ENCODE results near the gene HIPK2. TPM values are rescaled to one million over a fixed set of nuclear protein-coding genes. Genes with fewer than 3 reads are reported as not detected.

The HIPK2 gene
- total and polyA plus RNA-seq, 12 donors, result 19.7 to 203 (median 127) TPM

DNA sequence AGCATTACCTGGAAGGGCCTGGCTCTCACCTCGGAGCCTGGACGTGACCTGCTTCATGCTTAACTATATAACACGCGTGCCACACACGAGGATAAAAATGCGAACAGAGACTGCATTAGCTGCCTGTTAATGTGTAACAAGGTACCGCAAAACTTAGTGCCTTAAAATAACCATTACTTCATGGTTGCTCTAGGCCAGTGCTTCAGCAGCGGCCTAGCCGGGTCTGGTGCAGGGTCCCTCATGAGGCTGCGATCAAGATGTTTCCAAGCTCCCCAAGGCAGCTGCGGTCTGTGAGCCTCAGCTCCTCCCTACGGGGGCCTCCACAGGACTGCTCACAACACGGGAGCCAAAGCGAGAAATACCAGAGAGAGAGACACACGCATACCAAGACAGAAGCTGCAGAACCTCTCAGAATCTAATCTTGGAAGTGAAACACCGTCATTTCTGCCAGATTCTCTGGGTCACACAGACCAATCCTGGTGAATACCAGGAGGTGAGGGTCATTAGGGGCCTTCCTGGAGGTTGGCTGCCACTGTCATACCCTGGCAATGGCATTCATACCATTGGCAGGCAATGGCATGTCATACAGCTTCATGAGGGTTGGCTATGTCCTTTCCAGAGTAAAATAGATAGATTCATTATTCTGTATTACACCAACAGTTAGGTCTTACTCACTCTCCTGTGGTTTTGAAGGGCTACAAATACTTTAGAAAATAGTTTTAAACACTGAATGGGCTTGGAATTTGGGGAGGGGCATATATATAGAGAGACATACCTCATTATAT is 94.5 kb downstream of the HIPK2 start:
- Histone ChIP-seq H3K4me3 (no peak overlapping the region), H3K9me3 (peaks cover 0 to 12% (median 5%) of the 10 kb centered on the region in 11 donors), H3K27me3 (no peaks in the 10 kb centered on the region), H3K27ac (peak overlapping the region; percentile 53 to 93 (median 85)), H3K36me3 (peaks cover 0 to 20% (median 0%) of the 10 kb centered on the region in 9 donors), H3K4me1 (peaks cover 25 to 76% (median 68%) of the 10 kb centered on the region in 9 donors)
- DNase-seq, result no peak
- TF ChIP-seq, protein P1, sequence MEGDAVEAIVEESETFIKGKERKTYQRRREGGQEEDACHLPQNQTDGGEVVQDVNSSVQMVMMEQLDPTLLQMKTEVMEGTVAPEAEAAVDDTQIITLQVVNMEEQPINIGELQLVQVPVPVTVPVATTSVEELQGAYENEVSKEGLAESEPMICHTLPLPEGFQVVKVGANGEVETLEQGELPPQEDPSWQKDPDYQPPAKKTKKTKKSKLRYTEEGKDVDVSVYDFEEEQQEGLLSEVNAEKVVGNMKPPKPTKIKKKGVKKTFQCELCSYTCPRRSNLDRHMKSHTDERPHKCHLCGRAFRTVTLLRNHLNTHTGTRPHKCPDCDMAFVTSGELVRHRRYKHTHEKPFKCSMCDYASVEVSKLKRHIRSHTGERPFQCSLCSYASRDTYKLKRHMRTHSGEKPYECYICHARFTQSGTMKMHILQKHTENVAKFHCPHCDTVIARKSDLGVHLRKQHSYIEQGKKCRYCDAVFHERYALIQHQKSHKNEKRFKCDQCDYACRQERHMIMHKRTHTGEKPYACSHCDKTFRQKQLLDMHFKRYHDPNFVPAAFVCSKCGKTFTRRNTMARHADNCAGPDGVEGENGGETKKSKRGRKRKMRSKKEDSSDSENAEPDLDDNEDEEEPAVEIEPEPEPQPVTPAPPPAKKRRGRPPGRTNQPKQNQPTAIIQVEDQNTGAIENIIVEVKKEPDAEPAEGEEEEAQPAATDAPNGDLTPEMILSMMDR (IDR thresholded peaks at IDR 0.05), result no peak
- 58 to 66% methylated on average over 16 of the region's 16 CpGs for WGBS, 2 donors
- peak in 7 of 8 donors; percentile 8 to 40 (median 21) for ATAC-seq
- intact Hi-C loops (cut with DNase I), result loop anchor here in 1 of 10 donors (5.0 kb wide), 1 partner anchor 49 kb away; no protein-coding TSS in a partner anchor

DNA sequence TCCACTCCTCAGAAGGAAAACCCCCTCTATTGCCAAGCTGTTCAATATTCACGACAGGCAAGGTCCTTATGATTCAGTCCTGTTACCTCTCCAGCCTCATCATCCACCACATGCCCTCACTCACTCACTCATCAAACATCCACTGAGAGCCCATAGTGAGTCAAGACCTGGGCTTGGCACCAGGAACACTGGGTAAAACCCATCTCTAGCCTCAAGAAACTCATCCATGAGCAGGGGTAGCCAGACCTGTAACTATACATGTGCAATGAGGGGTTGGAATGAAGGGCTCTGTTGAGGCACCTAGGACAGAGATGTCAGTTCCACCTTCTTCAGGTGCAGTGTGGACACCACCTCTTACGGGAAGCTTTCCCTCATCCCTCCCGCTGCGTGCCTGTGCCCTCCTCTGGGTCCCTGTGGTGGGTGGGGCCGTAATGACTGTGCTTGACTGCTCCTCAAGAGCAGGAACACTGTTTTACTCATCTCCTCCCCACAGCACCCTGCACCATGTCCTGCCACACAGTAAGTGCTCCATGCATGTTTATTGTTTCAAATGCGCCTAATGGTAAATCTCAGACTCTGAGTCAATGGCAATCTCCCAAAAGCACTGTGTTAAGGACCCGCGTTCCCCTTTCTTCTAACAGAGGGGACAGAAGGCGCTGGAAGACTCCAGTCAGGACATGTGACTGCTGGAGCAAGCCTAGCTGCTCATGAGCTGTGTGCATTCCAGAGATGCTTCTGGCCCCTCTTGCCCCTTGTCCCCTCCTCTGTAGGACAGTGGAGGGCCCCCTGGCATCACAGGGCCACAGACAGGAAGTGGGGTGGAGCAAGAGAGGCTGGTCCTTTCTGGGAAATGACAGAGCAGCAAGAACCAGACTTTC is 95.4 kb downstream of the HIPK2 start:
- peak overlapping the region; percentile 78 to 93 (median 85) for H3K27ac ChIP-seq
- WGBS, 2 donors, result 55 to 64% methylated on average over 9 of the region's 9 CpGs
- H3K36me3 ChIP-seq, result peaks cover 0 to 13% (median 0%) of the 10 kb centered on the region in 9 donors
- H3K27me3 ChIP-seq, result no peaks in the 10 kb centered on the region
- ATAC-seq (peak in 6 of 8 donors; percentile 6 to 41 (median 30)), DNase-seq (no peak)
- H3K9me3 ChIP-seq, result peaks cover 0 to 14% (median 5%) of the 10 kb centered on the region in 11 donors
- TF ChIP-seq, protein P1 (IDR thresholded peaks at IDR 0.05), result no peak
- intact Hi-C loops (cut with DNase I), result loop anchor here in 1 of 10 donors (5.0 kb wide), 1 partner anchor 50 kb away; no protein-coding TSS in a partner anchor
- peaks cover 25 to 67% (median 60%) of the 10 kb centered on the region in 9 donors for H3K4me1 ChIP-seq
- H3K4me3 ChIP-seq, result no peak overlapping the region

DNA sequence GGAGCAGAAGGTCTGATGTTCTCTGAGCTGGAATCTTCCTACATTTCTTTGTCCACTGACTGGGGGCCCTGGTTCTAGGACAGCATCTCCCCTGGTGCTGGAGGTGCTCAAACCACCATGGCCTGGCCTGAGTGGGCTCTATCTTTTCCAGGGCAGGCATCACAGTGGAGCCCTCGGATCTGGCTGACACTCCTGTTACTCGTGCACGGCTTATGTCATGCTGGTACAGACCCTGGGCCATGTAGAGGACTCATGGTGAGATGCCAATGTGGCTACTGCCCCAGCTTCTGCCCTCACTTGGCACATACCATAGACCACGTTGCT is 96.0 kb downstream of the HIPK2 start:
- DNase-seq (no peak), ATAC-seq (peak in 3 of 8 donors; percentile 5 to 39 (median 7))
- Histone ChIP-seq H3K4me3 (no peak overlapping the region), H3K36me3 (peaks cover 0 to 9% (median 0%) of the 10 kb centered on the region in 9 donors), H3K4me1 (peaks cover 25 to 66% (median 59%) of the 10 kb centered on the region in 9 donors), H3K27me3 (no peaks in the 10 kb centered on the region), H3K27ac (peak overlapping the region; percentile 78 to 93 (median 85)), H3K9me3 (peaks cover 0 to 14% (median 5%) of the 10 kb centered on the region in 11 donors)
- intact Hi-C loops (cut with DNase I), result loop anchor here in 2 of 10 donors (2.0 to 5.0 kb wide), 2 partner anchors 47 to 51 kb away; no protein-coding TSS in a partner anchor
- 59 to 67% methylated on average over 4 of the region's 4 CpGs for WGBS, 2 donors
- TF ChIP-seq, protein P1 (IDR thresholded peaks at IDR 0.05), result no peak

DNA sequence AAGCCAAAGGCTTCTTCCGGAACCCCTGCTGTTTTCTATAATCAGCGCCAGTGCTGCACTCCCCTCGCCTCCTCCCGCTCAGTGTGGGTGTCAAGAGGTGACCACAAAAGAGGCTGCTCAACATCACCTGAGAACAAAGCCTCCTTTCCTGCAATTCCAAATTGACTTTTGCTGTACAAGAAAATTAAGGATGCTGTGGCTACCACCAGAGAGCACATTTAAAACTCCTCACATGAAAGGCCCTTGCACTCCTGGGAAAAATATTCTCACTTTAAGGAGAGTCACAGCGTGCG is 96.4 kb downstream of the HIPK2 start:
- TF ChIP-seq, protein P1 (IDR thresholded peaks at IDR 0.05), result no peak
- WGBS, 2 donors, result 76 to 81% methylated on average over 6 of the region's 6 CpGs
- ATAC-seq (peak in 4 of 8 donors; percentile 20 to 24 (median 22)), DNase-seq (no peak)
- intact Hi-C loops (cut with DNase I), result loop anchor here in 2 of 10 donors (2.0 to 5.0 kb wide), 2 partner anchors 47 to 51 kb away; no protein-coding TSS in a partner anchor
- Histone ChIP-seq H3K27me3 (no peaks in the 10 kb centered on the region), H3K4me1 (peaks cover 25 to 65% (median 59%) of the 10 kb centered on the region in 9 donors), H3K4me3 (no peak overlapping the region), H3K9me3 (peaks cover 0 to 14% (median 5%) of the 10 kb centered on the region in 11 donors), H3K27ac (peak overlapping the region; percentile 78 to 93 (median 85)), H3K36me3 (peaks cover 0 to 8% (median 0%) of the 10 kb centered on the region in 9 donors)
